Transverse colon (tissue), 4 donors: ENCODE results near the gene CCDC6. TPM values are rescaled to one million over a fixed set of nuclear protein-coding genes. Genes with fewer than 3 reads are reported as not detected.
"Not testable (repeated sequence)": the region's sequence is repeated elsewhere in the genome, so short reads cannot be mapped to it uniquely, and the experiment has no call there.

ENCODE experiments used
- DNase-seq: peaks from one replicate; pipeline ENCODE4 v3.0.0-alpha.2; 2019
- H3K27ac ChIP-seq, 4 donors: fragments of 200-600 bp; sonication (generic); 2 replicates each; pipeline ENCODE4 v1.5.1; 2016 to 2018; ENCODE audit warnings: inconsistent platforms in 4 of 4
- H3K27me3 ChIP-seq: fragments of 200-600 bp; sonication (generic); 2 replicates; pipeline ENCODE4 v1.5.1; 2017; ENCODE audit warnings: inconsistent platforms
- H3K36me3 ChIP-seq, 4 donors: fragments of 200-600 bp; sonication (generic); 2 replicates each; pipeline ENCODE4 v1.5.1; 2017 to 2019; ENCODE audit warnings: inconsistent platforms in 4 of 4
- H3K4me1 ChIP-seq, 4 donors: fragments of 200-600 bp; sonication (generic); 2 replicates each; pipeline ENCODE4 v1.5.1; 2017 to 2020; ENCODE audit warnings: inconsistent platforms in 4 of 4
- H3K4me3 ChIP-seq, 4 donors: fragments of 200-600 bp; sonication (generic); 1 replicate in 1 of 4; 2 replicates in 3 of 4; pipeline versions ENCODE4 v1.5.1 to v1.6.1; 2017 to 2019; ENCODE audit warnings: inconsistent platforms in 4 of 4
- H3K9me3 ChIP-seq, 2 donors: fragments of 200-600 bp; sonication (generic); 2 replicates each; pipeline ENCODE4 v1.5.1; 2017 to 2019; ENCODE audit warnings: inconsistent platforms in 2 of 2
- CTCF ChIP-seq, 5 experiments: fragments of 200-600 bp in 3 of 5; fragments of 450-650 bp in 2 of 5; sonication (generic) in 3 of 5; IDR thresholded peaks; 1 replicate in 2 of 5; 2 replicates in 3 of 5; pipeline ENCODE4 v1.5.1; 2016 to 2017; ENCODE audit warnings: antibody characterized with exemption in 5 of 5, inconsistent platforms in 3 of 5, mild to moderate bottlenecking in 2 of 5, moderate library complexity in 1 of 5
- EP300 ChIP-seq: sonication (generic); formaldehyde crosslinking; IDR thresholded peaks from one replicate; pipeline ENCODE4 v1.6.1; 2017; ENCODE audit warnings: antibody characterized with exemption, low read depth
- POLR2A ChIP-seq: fragments of 450-650 bp; IDR thresholded peaks from one replicate; pipeline ENCODE4 v1.6.1; 2016; ENCODE audit warnings: antibody characterized with exemption, mild to moderate bottlenecking, moderate library complexity
- POLR2AphosphoS5 ChIP-seq, 3 donors: sonication (generic); formaldehyde crosslinking; IDR thresholded peaks; one replicate each; pipeline ENCODE4 v1.6.1; 2016; ENCODE audit warnings: antibody characterized with exemption in 3 of 3
- WGBS, 2 donors: methylation state at CpG; one replicate each; pipeline ENCODE4 v1.1.5; 2018; ENCODE audit warnings: low coverage in 1 of 2; 5-methylcytosine and 5-hydroxymethylcytosine counted together
- in situ Hi-C, 4 donors: fragments of 200-750 bp; cut with MboI; loops; one replicate each; pipeline versions ENCODE4 v1.15.0 to v1.15.1; 2017; ENCODE audit warnings: low sequenced_read_pairs in 3 of 4, low pct_ligation_motif_present in 1 of 4, low pct_unique_long_range_greater_than_20kb in 1 of 4
- intact Hi-C: fragments of 100-400 bp; cut with DNase I; formaldehyde crosslinking; loops from one replicate; pipeline ENCODE4 v1.15.1; 2023; ENCODE audit warnings: low total_unique reads
- total RNA-seq, 4 donors: library from RNA; depleted of rRNA; stranded (reverse); fragments of >200 nt; gene quantifications; one replicate each; pipeline ENCODE4 v1.1.0, GENCODE V29; 2016

Gene CCDC6
- total RNA-seq, 4 donors from 2014 or later, result 26.2 to 56.7 (median 49.5) TPM

- Histone ChIP-seq H3K9me3 (no peaks in the 10 kb centered on the region), H3K36me3 (no peaks in the 10 kb centered on the region), H3K4me1 (peaks cover 0 to 4% (median 0%) of the 10 kb centered on the region in 4 donors), H3K4me3 (no peak overlapping the region), H3K27me3 (no peaks in the 10 kb centered on the region), H3K27ac (no peak overlapping the region)
- 86 to 87% methylated on average over 2 to 12 of the region's 12 CpGs for WGBS, 2 donors
- intact Hi-C loops, result no loop called here
- in situ Hi-C loops, result no loop called here
- TF ChIP-seq POLR2A (no peak), POLR2AphosphoS5 (IDR thresholded peaks at IDR 0.05) (no peak), EP300 (no peak), CTCF (IDR thresholded peaks at IDR 0.05) (no peak)
- no peak for DNase-seq
These were observed 156.0 kb downstream of the CCDC6 start for GRCh38 chr10:59750155-59750945.

GRCh38 chr10:59748834-59749233 is 157.5 kb downstream of the CCDC6 start:
- peak; percentile 14 for DNase-seq
- intact Hi-C loops, result no loop called here

GRCh38 chr10:59745163-59745650 is 161.1 kb downstream of the CCDC6 start:
- Histone ChIP-seq H3K4me1 (peaks cover 0 to 4% (median 0%) of the 10 kb centered on the region in 4 donors), H3K27me3 (no peaks in the 10 kb centered on the region), H3K9me3 (no peaks in the 10 kb centered on the region), H3K27ac (peak overlapping the region in 1 of 4 donors; percentile 52), H3K36me3 (no peaks in the 10 kb centered on the region), H3K4me3 (no peak overlapping the region)
- TF ChIP-seq POLR2AphosphoS5 (IDR thresholded peaks at IDR 0.05), result no peak
- TF ChIP-seq POLR2A, result no peak
- TF ChIP-seq CTCF (IDR thresholded peaks at IDR 0.05), result no peak
- TF ChIP-seq EP300, result no peak
- DNase-seq, result no peak
- 58 to 78% methylated on average over 2 of the region's 2 CpGs for WGBS, 2 donors
- intact Hi-C loops, result no loop called here
- in situ Hi-C loops, result no loop called here

More at GRCh38 chr10:59748834-59749233, 157.5 kb downstream of the CCDC6 start:
- WGBS, 2 donors, result 33 to 39% methylated on average over 1 of the region's 1 CpG
- Histone ChIP-seq H3K27me3 (no peaks in the 10 kb centered on the region), H3K27ac (peak overlapping the region in 2 of 4 donors; percentile 1 to 44), H3K9me3 (no peaks in the 10 kb centered on the region), H3K4me1 (peaks cover 0 to 4% (median 0%) of the 10 kb centered on the region in 4 donors), H3K36me3 (no peaks in the 10 kb centered on the region), H3K4me3 (no peak overlapping the region)
- in situ Hi-C loops, result no loop called here
- no peak for TF ChIP-seq POLR2A
- no peak for TF ChIP-seq CTCF (IDR thresholded peaks at IDR 0.05)
- TF ChIP-seq POLR2AphosphoS5 (IDR thresholded peaks at IDR 0.05), result no peak
- no peak for TF ChIP-seq EP300

- H3K9me3 ChIP-seq, H3K4me1 ChIP-seq, DNase-seq, H3K36me3 ChIP-seq, in situ Hi-C loops, intact Hi-C loops, H3K27me3 ChIP-seq, H3K4me3 ChIP-seq: not testable (repeated sequence)
- H3K27ac ChIP-seq, result peak overlapping the region in 1 of 4 donors; percentile 52
- WGBS, 2 donors, result 55 to 64% methylated on average over 3 to 6 of the region's 6 CpGs
These were observed 161.6 kb downstream of the CCDC6 start for GRCh38 chr10:59744762-59745161.

GRCh38 chr10:59744156-59744555 is 162.2 kb downstream of the CCDC6 start:
- H3K4me3 ChIP-seq, H3K9me3 ChIP-seq, H3K27me3 ChIP-seq, intact Hi-C loops, H3K27ac ChIP-seq, H3K4me1 ChIP-seq, in situ Hi-C loops, H3K36me3 ChIP-seq, DNase-seq: not testable (repeated sequence)
- 98% methylated on average over 30 of the region's 32 CpGs; no CpG with 5 or more reads in 1 of the 2 donors for WGBS, 2 donors
